Activated naive CD4-positive, alpha-beta T cell treated with anti-CD3 and anti-CD28 coated beads for 36 hours (primary cell): Measurements from ENCODE around the gene KLHL28. TPM values are rescaled to one million over a fixed set of nuclear protein-coding genes. Genes with fewer than 3 reads are reported as not detected.
A peak's percentile ranks its signal among the peaks of the same experiment; 100 is the strongest.

Experiments
- CTCF ChIA-PET: fragments of 350-600 bp; sonication (Branson Sonifier 250); formaldehyde crosslinking; loops from one replicate; lab custom pipeline; 2021; ENCODE audit warnings: antibody characterized with exemption; lab: Charles Lee
- DNase-seq: peaks from one replicate; pipeline ENCODE4 v3.0.0-alpha.2; 2020
- H3K27ac Mint-ChIP-seq: one replicate; pipeline ENCODE4 v1.8.0; 2021; ENCODE audit warnings: mild to moderate bottlenecking, mixed read lengths
- H3K27me3 Mint-ChIP-seq: one replicate; pipeline ENCODE4 v1.8.0; 2021; ENCODE audit warnings: low read depth, mixed read lengths
- H3K36me3 Mint-ChIP-seq: one replicate; pipeline ENCODE4 v1.8.0; 2021; ENCODE audit warnings: low read depth, mixed read lengths
- H3K4me1 Mint-ChIP-seq: one replicate; pipeline ENCODE4 v1.8.0; 2021; ENCODE audit warnings: low read depth, mixed read lengths
- H3K4me3 Mint-ChIP-seq: one replicate; pipeline ENCODE4 v1.8.0; 2021; ENCODE audit warnings: mild to moderate bottlenecking, moderate library complexity, mixed read lengths
- H3K9me3 Mint-ChIP-seq: one replicate; pipeline ENCODE4 v1.8.0; 2021; ENCODE audit warnings: mixed read lengths
- intact Hi-C: fragments of 100-400 bp; cut with micrococcal nuclease; formaldehyde crosslinking; loops from one replicate; pipeline ENCODE4 v1.15.1; 2023
- total RNA-seq, 2 experiments: library from RNA; stranded (reverse); gene quantifications; one replicate each; pipeline ENCODE4 v1.2.3, GENCODE V29; 2021

KLHL28 gene
- total RNA-seq, 2 experiments from 2014 or later = 10.8 to 12.7 TPM

DNA sequence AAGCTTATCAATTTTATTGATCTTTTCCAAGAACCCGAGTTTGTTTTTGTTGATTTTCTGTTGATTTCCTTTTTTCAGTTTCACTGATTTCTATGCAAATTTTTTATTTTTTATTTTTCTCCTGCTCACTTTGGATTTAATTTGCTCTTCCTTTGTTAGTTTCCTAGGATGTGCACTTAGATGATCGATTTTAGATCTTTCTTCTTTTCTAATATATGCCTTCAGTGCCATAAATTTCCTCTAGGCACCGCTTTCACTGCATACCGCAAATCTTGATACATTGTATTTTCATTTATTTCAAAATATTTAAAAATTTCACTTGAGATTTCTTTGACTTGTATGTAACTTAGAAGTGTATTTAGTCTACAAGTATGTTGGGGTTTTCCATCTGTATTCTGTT lies 9.7 kb upstream of the KLHL28 start:
- Mint-ChIP-seq H3K36me3 (peaks cover 49% of the 10 kb centered on the region), H3K4me1 (peaks cover 63% of the 10 kb centered on the region), H3K9me3 (peaks cover 29% of the 10 kb centered on the region), H3K27me3 (no peaks in the 10 kb centered on the region), H3K27ac (no peak overlapping the region), H3K4me3 (no peak overlapping the region)
- intact Hi-C loops = no loop called here
- CTCF ChIA-PET = no interaction called here
- DNase-seq = no peak

- DNase-seq = no peak
- no peak overlapping the region for H3K4me3 Mint-ChIP-seq
- H3K4me1 Mint-ChIP-seq = peaks cover 59% of the 10 kb centered on the region
- intact Hi-C loops = no loop called here
- peaks cover 29% of the 10 kb centered on the region for H3K9me3 Mint-ChIP-seq
- no peak overlapping the region for H3K27ac Mint-ChIP-seq
- CTCF ChIA-PET = no interaction called here
- H3K36me3 Mint-ChIP-seq = peaks cover 47% of the 10 kb centered on the region
- no peaks in the 10 kb centered on the region for H3K27me3 Mint-ChIP-seq
Measured at GRCh38 chr14:44970907-44971306, 9.2 kb upstream of the KLHL28 start.

GRCh38 chr14:44968714-44969113 lies 7.0 kb upstream of the KLHL28 start:
- Mint-ChIP-seq H3K27me3 (no peaks in the 10 kb centered on the region), H3K27ac (no peak overlapping the region), H3K4me3 (no peak overlapping the region), H3K36me3 (peaks cover 54% of the 10 kb centered on the region), H3K4me1 (peaks cover 66% of the 10 kb centered on the region), H3K9me3 (peaks cover 32% of the 10 kb centered on the region)
- no peak for DNase-seq
- intact Hi-C loops = no loop called here
- CTCF ChIA-PET = interaction anchor here (1.1 kb wide), 1 partner anchor 11 kb away, joined by 3 read pairs; no protein-coding TSS in a partner anchor

GRCh38 chr14:44966601-44967336 lies 5.0 kb upstream of the KLHL28 start:
- intact Hi-C loops = no loop called here
- DNase-seq = no peak
- Mint-ChIP-seq H3K4me1 (peaks cover 65% of the 10 kb centered on the region), H3K27me3 (no peaks in the 10 kb centered on the region), H3K9me3 (peaks cover 29% of the 10 kb centered on the region), H3K27ac (no peak overlapping the region), H3K4me3 (peak overlapping the region; percentile 18), H3K36me3 (peaks cover 54% of the 10 kb centered on the region)
- CTCF ChIA-PET = no interaction called here

- H3K4me3 Mint-ChIP-seq = no peak overlapping the region
- peaks cover 12% of the 10 kb centered on the region for H3K9me3 Mint-ChIP-seq
- H3K27me3 Mint-ChIP-seq = no peaks in the 10 kb centered on the region
- intact Hi-C loops = loop anchor here (5.0 kb wide), 1 partner anchor 197 kb away; no protein-coding TSS in a partner anchor
- CTCF ChIA-PET = interaction anchor here (0.9 kb wide), 1 partner anchor 28 kb away, joined by 3 read pairs; no protein-coding TSS in a partner anchor
- H3K4me1 Mint-ChIP-seq = peaks cover 55% of the 10 kb centered on the region
- H3K27ac Mint-ChIP-seq = no peak overlapping the region
- peak; percentile 8 for DNase-seq
- peaks cover 29% of the 10 kb centered on the region for H3K36me3 Mint-ChIP-seq
Measured at GRCh38 chr14:44963775-44964380, 2.1 kb upstream of the KLHL28 start.

DNA sequence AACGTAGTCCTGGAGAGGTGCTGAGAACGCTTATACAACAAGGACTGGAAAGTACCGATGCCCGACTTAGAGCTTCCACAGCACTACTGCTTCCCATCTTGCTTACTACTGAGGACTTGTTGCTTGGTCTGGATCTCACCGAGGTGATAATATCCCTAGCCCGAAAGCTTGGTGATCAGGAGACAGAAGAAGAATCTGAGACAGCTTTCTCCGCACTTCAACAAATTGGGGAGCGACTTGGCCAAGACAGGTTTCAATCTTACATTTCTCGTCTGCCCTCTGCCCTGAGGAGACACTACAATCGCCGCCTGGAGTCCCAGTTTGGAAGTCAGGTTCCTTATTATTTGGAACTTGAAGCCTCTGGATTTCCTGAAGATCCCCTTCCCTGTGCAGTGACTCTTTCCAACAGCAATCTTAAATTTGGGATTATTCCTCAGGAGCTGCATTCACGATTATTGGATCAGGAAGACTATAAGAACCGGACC lies 1.3 kb upstream of the KLHL28 start:
- no peak overlapping the region for H3K27ac Mint-ChIP-seq

GRCh38 chr14:44962334-44963043 lies 742 bp upstream of the KLHL28 start:
- H3K27ac Mint-ChIP-seq = no peak overlapping the region
- CTCF ChIA-PET = interaction anchor here (0.9 to 1.4 kb wide), 2 partner anchors 66 to 173 kb away, joined by 3 to 4 read pairs; partner anchors contain the start of gene FANCM
- no peak overlapping the region for H3K4me3 Mint-ChIP-seq
- H3K27me3 Mint-ChIP-seq = no peaks in the 10 kb centered on the region
- peaks cover 4% of the 10 kb centered on the region for H3K9me3 Mint-ChIP-seq
- peak; percentile 42 for DNase-seq
- H3K4me1 Mint-ChIP-seq = peaks cover 54% of the 10 kb centered on the region
- intact Hi-C loops = loop anchor here (1.0 to 5.0 kb wide), 5 partner anchors 20 to 195 kb away; partner anchors contain the start of genes FKBP3 and PRPF39
- H3K36me3 Mint-ChIP-seq = peaks cover 20% of the 10 kb centered on the region

More for the DNA sequence above, 1.3 kb upstream of the KLHL28 start:
- Mint-ChIP-seq H3K36me3 (peaks cover 23% of the 10 kb centered on the region), H3K4me3 (no peak overlapping the region), H3K27me3 (no peaks in the 10 kb centered on the region), H3K9me3 (peaks cover 5% of the 10 kb centered on the region), H3K4me1 (peaks cover 53% of the 10 kb centered on the region)
- no peak for DNase-seq
- intact Hi-C loops = loop anchor here (5.0 kb wide), 1 partner anchor 196 kb away; no protein-coding TSS in a partner anchor
- CTCF ChIA-PET = no interaction called here

DNA sequence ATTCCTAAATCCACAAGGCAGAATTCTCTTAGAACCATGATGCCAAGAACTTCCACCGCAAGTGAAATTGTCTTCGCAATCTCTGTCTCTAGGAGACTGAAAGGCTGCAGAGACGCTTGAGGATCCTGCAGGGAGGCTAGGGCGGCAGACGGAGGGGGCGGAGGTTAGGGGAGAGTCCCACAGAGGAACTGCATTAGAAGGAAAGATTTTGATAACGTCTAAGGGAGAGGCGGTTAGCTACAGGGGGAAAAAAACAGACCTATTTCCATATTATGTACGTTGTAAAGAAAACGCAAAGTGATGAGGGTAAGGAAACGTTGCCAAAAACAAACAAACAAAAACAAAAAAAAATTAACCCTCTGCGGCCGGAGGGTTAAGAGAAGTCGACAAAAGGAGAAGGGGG lies 595 bp downstream of the KLHL28 start:
- intact Hi-C loops = loop anchor here (1.0 to 5.0 kb wide), 4 partner anchors 64 to 292 kb away; partner anchors contain the start of gene MIS18BP1
- H3K27ac Mint-ChIP-seq = no peak overlapping the region
- peaks cover 50% of the 10 kb centered on the region for H3K4me1 Mint-ChIP-seq
- DNase-seq = peak; percentile 77
- H3K4me3 Mint-ChIP-seq = no peak overlapping the region
- H3K27me3 Mint-ChIP-seq = no peaks in the 10 kb centered on the region
- peaks cover 3% of the 10 kb centered on the region for H3K9me3 Mint-ChIP-seq
- H3K36me3 Mint-ChIP-seq = peaks cover 12% of the 10 kb centered on the region
- CTCF ChIA-PET = interaction anchor here (0.9 to 1.4 kb wide), 2 partner anchors 65 to 175 kb away, joined by 3 to 4 read pairs; partner anchors contain the start of gene FANCM

DNA sequence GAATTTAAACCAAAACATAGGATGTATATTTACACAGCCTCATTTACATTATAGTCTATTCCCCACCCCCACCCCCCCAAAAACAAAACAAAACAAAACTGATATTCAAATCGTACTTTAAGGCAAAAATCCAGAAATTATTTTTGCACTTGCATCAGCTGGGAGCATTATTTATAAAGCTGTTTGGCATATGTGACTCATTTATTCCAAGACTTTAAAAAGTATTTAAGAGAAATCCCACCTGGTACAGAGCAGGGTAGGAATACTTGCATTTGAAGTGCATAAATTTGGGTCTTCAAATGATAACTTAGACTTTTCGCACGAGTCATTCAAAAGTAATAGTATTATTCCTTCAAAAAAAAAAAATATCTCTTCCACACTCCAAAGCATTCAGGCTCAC lies 1.1 kb downstream of the KLHL28 start:
- H3K4me1 Mint-ChIP-seq = peaks cover 52% of the 10 kb centered on the region
- H3K27ac Mint-ChIP-seq = no peak overlapping the region
- intact Hi-C loops = loop anchor here (1.0 to 5.0 kb wide), 5 partner anchors 9 to 293 kb away; partner anchors contain the start of gene MIS18BP1

DNA sequence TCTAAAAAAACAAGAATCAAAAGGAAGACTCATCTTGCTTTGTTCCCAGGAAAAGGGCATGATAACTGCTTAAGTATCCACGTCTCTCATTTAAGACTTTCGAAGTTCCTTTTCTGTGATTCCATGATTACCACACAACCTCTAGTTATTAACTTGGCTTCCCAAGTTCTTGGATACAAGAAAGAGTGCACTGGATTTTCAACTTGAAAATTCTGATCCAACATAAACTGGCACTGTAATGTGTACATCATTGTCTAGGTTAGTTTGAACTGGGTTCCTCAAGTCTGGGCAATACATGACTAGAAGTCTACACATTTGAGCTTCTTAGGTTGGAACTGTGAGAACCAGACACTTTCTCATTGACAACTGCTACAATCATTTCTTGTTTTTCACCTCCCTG lies 1.6 kb downstream of the KLHL28 start:
- Mint-ChIP-seq H3K27ac (no peak overlapping the region), H3K27me3 (no peaks in the 10 kb centered on the region), H3K36me3 (peaks cover 9% of the 10 kb centered on the region), H3K4me1 (peaks cover 51% of the 10 kb centered on the region), H3K4me3 (no peak overlapping the region), H3K9me3 (peaks cover 3% of the 10 kb centered on the region)
- intact Hi-C loops = loop anchor here (1.0 to 5.0 kb wide), 2 partner anchors 9 to 193 kb away; no protein-coding TSS in a partner anchor
- DNase-seq = no peak
- CTCF ChIA-PET = no interaction called here

More for the DNA sequence above, 1.1 kb downstream of the KLHL28 start:
- Mint-ChIP-seq H3K36me3 (peaks cover 12% of the 10 kb centered on the region), H3K4me3 (no peak overlapping the region), H3K27me3 (no peaks in the 10 kb centered on the region), H3K9me3 (peaks cover 3% of the 10 kb centered on the region)
- no peak for DNase-seq
- CTCF ChIA-PET = no interaction called here

DNA sequence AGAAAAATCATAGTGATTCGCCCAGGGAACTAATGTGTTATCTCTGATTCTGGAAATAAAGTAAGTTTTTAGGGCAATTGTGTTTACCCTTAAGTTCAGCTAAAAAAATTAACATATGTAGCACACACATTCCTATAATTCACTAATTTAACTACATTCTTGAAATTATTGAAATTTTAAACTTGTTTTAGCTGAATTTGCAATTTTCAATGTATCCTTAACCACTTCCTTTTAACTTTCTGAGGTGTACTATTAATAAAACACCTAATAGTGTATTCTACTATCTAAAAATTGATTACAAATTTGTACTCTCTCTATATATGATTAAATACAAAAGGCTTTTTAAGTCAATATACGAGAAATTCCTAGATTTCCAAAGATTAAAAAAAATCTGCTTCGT lies 2.2 kb downstream of the KLHL28 start:
- no peak for DNase-seq
- no peak overlapping the region for H3K4me3 Mint-ChIP-seq
- peaks cover 6% of the 10 kb centered on the region for H3K36me3 Mint-ChIP-seq
- intact Hi-C loops = no loop called here
- H3K27ac Mint-ChIP-seq = no peak overlapping the region
- CTCF ChIA-PET = no interaction called here
- H3K4me1 Mint-ChIP-seq = peaks cover 46% of the 10 kb centered on the region
- H3K27me3 Mint-ChIP-seq = no peaks in the 10 kb centered on the region
- H3K9me3 Mint-ChIP-seq = peaks cover 2% of the 10 kb centered on the region

GRCh38 chr14:44956866-44957265 lies 4.9 kb downstream of the KLHL28 start:
- H3K9me3 Mint-ChIP-seq = no peaks in the 10 kb centered on the region
- no peak overlapping the region for H3K27ac Mint-ChIP-seq
- peaks cover 3% of the 10 kb centered on the region for H3K36me3 Mint-ChIP-seq
- peaks cover 41% of the 10 kb centered on the region for H3K4me1 Mint-ChIP-seq
- CTCF ChIA-PET = no interaction called here
- DNase-seq = no peak
- H3K4me3 Mint-ChIP-seq = no peak overlapping the region
- intact Hi-C loops = no loop called here
- no peaks in the 10 kb centered on the region for H3K27me3 Mint-ChIP-seq
